Type B pancreatic cell (in vitro differentiated cells): ENCODE data around the gene ADCK2. TPM values are rescaled to one million over a fixed set of nuclear protein-coding genes. Genes with fewer than 3 reads are reported as not detected.

Source experiments
- DNase-seq: peaks from one replicate; pipeline ENCODE4 v3.0.0; 2021; ENCODE audit warnings: mixed read lengths; ENCODE audit not compliant: unreplicated experiment; ENCODE audit errors: extremely low spot score
- H3K27ac Mint-ChIP-seq: 2 replicates; pipeline ENCODE4 v1.8.0; 2021; ENCODE audit warnings: mild to moderate bottlenecking, mixed read lengths
- H3K27me3 Mint-ChIP-seq: 2 replicates; pipeline ENCODE4 v1.8.0; 2021; ENCODE audit warnings: mixed read lengths
- H3K36me3 Mint-ChIP-seq: 2 replicates; pipeline ENCODE4 v1.8.0; 2021; ENCODE audit warnings: mixed read lengths
- H3K4me1 Mint-ChIP-seq: one replicate; pipeline ENCODE4 v1.8.0; 2021; ENCODE audit warnings: mixed read lengths; ENCODE audit not compliant: unreplicated experiment
- H3K4me3 Mint-ChIP-seq: 2 replicates; pipeline ENCODE4 v1.8.0; 2021; ENCODE audit warnings: mild to moderate bottlenecking, mixed read lengths
- H3K9me3 Mint-ChIP-seq: 2 replicates; pipeline ENCODE4 v1.8.0; 2021; ENCODE audit warnings: mixed read lengths
- CTCF ChIP-seq: fragments of 200-600 bp; sonication (generic); conservative IDR thresholded peaks from 2 replicates; pipeline ENCODE4 v1.5.0; 2021; ENCODE audit warnings: antibody characterized with exemption, mild to moderate bottlenecking
- total RNA-seq: library from RNA; stranded (reverse); gene quantifications from 2 replicates; pipeline ENCODE4 v1.2.1, GENCODE V29; 2021; ENCODE audit warnings: low replicate concordance

ADCK2 gene
- total RNA-seq, 1 donor from 2014 or later: 16.3 TPM

GRCh38 chr7:140684066-140684950, 11.6 kb downstream of the ADCK2 start:
- Mint-ChIP-seq H3K27me3 (no peaks in the 10 kb centered on the region), H3K9me3 (no peaks in the 10 kb centered on the region), H3K4me1 (no peaks in the 10 kb centered on the region), H3K4me3 (no peak overlapping the region), H3K27ac (no peak overlapping the region), H3K36me3 (peaks cover 17% of the 10 kb centered on the region)
- no peak for TF ChIP-seq CTCF
- DNase-seq: peak; percentile 62

GRCh38 chr7:140685407-140686087, 12.8 kb downstream of the ADCK2 start:
- no peaks in the 10 kb centered on the region for H3K9me3 Mint-ChIP-seq
- H3K4me3 Mint-ChIP-seq: no peak overlapping the region
- H3K27ac Mint-ChIP-seq: no peak overlapping the region
- H3K27me3 Mint-ChIP-seq: no peaks in the 10 kb centered on the region
- no peaks in the 10 kb centered on the region for H3K4me1 Mint-ChIP-seq
- no peak for TF ChIP-seq CTCF
- DNase-seq: no peak
- H3K36me3 Mint-ChIP-seq: peaks cover 16% of the 10 kb centered on the region

GRCh38 chr7:140686921-140687320, 14.2 kb downstream of the ADCK2 start:
- Mint-ChIP-seq H3K4me1 (no peaks in the 10 kb centered on the region), H3K9me3 (no peaks in the 10 kb centered on the region), H3K27me3 (no peaks in the 10 kb centered on the region), H3K27ac (no peak overlapping the region), H3K4me3 (no peak overlapping the region), H3K36me3 (peaks cover 11% of the 10 kb centered on the region)
- DNase-seq: no peak
- TF ChIP-seq CTCF: no peak

GRCh38 chr7:140688341-140688740, 15.6 kb downstream of the ADCK2 start:
- no peak for TF ChIP-seq CTCF
- Mint-ChIP-seq H3K9me3 (no peaks in the 10 kb centered on the region), H3K36me3 (peaks cover 11% of the 10 kb centered on the region), H3K4me1 (no peaks in the 10 kb centered on the region), H3K4me3 (no peak overlapping the region), H3K27ac (no peak overlapping the region), H3K27me3 (no peaks in the 10 kb centered on the region)
- DNase-seq: no peak

- H3K9me3 Mint-ChIP-seq: no peaks in the 10 kb centered on the region
- peaks cover 5% of the 10 kb centered on the region for H3K36me3 Mint-ChIP-seq
- H3K27me3 Mint-ChIP-seq: no peaks in the 10 kb centered on the region
- H3K4me1 Mint-ChIP-seq: no peaks in the 10 kb centered on the region
- TF ChIP-seq CTCF: no peak
- H3K4me3 Mint-ChIP-seq: no peak overlapping the region
- no peak for DNase-seq
- no peak overlapping the region for H3K27ac Mint-ChIP-seq
Measured at GRCh38 chr7:140689199-140690152, 16.7 kb downstream of the ADCK2 start.
